GM21723 (cell line): Measurements from ENCODE around the gene MPO.

ENCODE experiments used
- ATAC-seq: cut with Tn5 transposase; IDR thresholded peaks from one replicate; pipeline ENCODE4 v1.9.1; 2021; ENCODE audit warnings: mild to moderate bottlenecking, moderate library complexity; ENCODE audit not compliant: unreplicated experiment

Gene MPO

GRCh38 chr17:58238147-58238634 is 42.5 kb downstream of the MPO start, which contains the start of gene LPO:
Gene LPO, plus strand, starts transcription at chr17:58238584. Its CDS starts 4,396 bp downstream, at chr17:58242980.
- ATAC-seq: no peak

GRCh38 chr17:58236394-58236793 is 44.3 kb downstream of the MPO start:
- no peak for ATAC-seq

- no peak for ATAC-seq
Measured at GRCh38 chr17:58235821-58236220, 44.9 kb downstream of the MPO start.

GRCh38 chr17:58234512-58234911 is 46.2 kb downstream of the MPO start:
- no peak for ATAC-seq

- ATAC-seq: peak; percentile 65
Measured at GRCh38 chr17:58233543-58233942, 47.2 kb downstream of the MPO start.

- ATAC-seq: peak; percentile 78
Measured at GRCh38 chr17:58232707-58233156, 48.0 kb downstream of the MPO start.

- no peak for ATAC-seq
Measured at GRCh38 chr17:58231641-58232040, 49.1 kb downstream of the MPO start.

GRCh38 chr17:58229881-58230280 is 50.9 kb downstream of the MPO start:
- no peak for ATAC-seq

GRCh38 chr17:58229384-58229783 is 51.4 kb downstream of the MPO start:
- ATAC-seq: no peak

- no peak for ATAC-seq
Measured at GRCh38 chr17:58228679-58229078, 52.1 kb downstream of the MPO start.

GRCh38 chr17:58227733-58228132 is 53.0 kb downstream of the MPO start:
- no peak for ATAC-seq

- no peak for ATAC-seq
Measured at GRCh38 chr17:58224315-58224714, 56.4 kb downstream of the MPO start.
